ENCODE results near the gene RAB39A.
"Not testable (repeated sequence)": the region's sequence is repeated elsewhere in the genome, so short reads cannot be mapped to it uniquely, and the experiment has no call there.

The RAB39A gene

DNA sequence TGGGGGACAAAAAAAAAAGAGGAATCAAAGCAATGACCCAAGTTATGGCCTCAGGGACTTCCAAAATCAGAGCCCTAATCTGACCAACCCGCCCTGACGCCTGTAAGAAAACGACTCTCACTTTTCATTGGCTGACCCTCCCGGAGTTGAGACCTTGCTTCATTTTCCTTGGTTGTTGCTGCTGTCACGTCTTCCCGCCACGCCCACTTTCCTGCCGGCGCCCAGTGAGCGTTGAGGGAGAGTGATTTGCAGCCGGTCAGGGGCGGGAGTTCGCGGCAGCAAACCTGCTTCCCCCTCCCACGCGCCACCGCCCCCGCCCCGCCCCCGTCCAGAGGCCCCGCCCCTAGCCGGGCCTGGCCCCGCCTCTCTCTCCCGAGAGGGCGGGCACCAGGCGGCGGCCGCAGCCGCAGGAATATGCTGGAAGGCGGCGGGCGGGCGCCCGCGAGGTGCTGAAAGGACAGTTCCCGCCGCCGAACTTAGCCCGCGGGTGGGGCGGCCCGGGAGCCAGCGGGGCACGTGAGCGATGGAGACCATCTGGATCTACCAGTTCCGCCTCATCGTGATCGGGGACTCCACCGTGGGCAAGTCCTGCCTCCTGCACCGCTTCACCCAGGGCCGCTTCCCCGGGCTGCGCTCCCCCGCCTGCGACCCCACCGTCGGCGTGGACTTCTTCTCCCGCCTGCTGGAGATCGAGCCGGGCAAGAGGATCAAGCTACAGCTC is at the start of gene RAB39A:
RAB39A (plus strand) TSS at position 403 of the 721 bp plus-strand sequence; CDS start at position 524, 121 bp downstream.
- DNase-seq (ENCODE audit: low spot score): peak; percentile 97

GRCh38 chr11:107881471-107881870 is 46.8 kb upstream of the RAB39A start:
- not testable (repeated sequence) for DNase-seq (ENCODE audit: low spot score)

GRCh38 chr11:107882095-107882820 is 46.0 kb upstream of the RAB39A start:
- DNase-seq (ENCODE audit: low spot score): no peak

DNA sequence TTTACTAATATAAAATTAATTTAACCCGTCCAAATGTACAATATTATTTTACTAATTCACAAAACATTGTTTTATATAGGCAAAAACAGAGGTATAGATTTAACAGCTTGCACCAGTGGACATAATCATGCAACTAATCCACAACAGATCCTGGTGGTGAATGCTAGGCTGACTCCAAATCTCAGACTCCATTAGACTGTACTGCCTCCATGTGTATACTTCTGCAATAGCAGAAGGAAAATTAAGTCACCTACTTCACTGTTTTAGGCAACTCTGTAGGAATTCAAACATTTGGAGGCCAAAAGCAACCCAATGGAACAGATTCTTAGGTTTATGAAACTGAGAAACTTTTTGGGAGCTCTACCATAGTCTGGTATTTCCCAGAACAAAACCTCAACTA is 30.0 kb upstream of the RAB39A start:
- DNase-seq (ENCODE audit: low spot score): peak; percentile 46

- DNase-seq (ENCODE audit: low spot score): no peak
Measured at GRCh38 chr11:107908211-107908610, 20.0 kb upstream of the RAB39A start.

GRCh38 chr11:107912415-107912814 is 15.8 kb upstream of the RAB39A start:
- DNase-seq (ENCODE audit: low spot score): not testable (repeated sequence)

GRCh38 chr11:107915229-107915628 is 13.0 kb upstream of the RAB39A start:
- DNase-seq (ENCODE audit: low spot score): no peak

DNA sequence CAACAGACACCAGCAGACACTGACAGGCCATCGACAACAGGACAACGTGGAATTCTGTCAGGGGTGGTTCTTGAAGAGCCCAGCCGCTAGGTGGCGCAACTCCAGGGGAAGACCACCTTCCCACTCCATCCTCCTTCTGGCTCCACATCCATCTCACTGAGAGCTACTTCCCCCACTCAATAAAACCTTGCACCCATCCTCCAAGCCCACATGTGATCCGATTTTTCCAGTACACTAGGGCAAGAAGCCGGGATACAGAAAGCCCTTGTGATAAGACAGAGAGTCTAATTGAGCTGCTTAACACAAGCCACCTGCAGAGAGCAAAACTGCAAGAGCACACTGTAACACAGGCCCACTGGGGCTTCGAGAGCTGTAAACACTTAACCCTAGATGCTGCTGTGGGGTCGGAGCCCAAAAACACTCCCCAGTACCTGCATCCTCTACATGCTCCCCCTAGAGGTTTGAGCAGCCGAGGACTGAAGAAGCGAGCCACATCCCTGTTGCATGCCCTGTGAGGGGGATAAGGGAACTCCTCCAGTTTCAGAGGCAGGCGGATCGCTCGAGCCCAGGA is 11.5 kb upstream of the RAB39A start:
- DNase-seq (ENCODE audit: low spot score): peak; percentile 31

DNA sequence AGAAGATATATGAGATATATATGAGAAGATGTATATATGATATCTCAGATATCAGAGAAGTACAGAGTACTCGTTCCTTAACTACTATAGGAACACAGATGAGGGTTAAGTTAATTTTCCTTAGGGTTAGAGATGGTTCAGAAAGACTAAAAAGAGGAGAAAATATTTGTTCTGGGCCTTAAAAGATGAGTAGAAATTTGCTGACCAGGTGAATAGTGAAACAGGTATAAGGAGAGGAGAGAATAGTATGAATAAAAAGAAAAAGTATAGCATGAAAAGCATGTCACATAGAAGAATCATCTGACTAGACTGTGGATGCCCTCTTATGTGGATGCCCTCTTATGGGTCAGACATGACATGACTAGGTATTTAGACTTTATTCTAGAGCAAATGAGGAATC is 6.3 kb upstream of the RAB39A start:
- DNase-seq (ENCODE audit: low spot score): no peak

DNA sequence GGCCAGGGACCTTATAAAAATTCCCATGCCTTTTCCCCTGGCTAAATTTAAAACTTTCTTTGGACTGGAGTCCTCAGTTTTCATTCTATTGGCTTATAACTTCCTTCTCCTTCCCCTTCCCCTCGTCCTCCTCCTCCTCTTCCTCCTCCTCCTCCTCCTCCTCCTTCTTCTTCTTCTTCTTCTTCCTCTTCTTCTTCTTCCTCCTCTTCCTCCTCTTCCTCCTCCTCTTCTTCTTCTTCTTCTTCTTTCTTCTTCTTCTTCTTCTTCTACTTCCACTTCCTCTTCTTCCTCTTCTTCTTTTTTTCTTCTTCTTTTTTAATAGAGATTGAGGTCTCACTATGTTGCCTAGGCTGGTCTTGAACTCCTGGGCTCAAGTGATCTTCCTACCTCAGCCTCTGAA is 4.7 kb upstream of the RAB39A start:
- DNase-seq (ENCODE audit: low spot score): not testable (repeated sequence)

- no peak for DNase-seq (ENCODE audit: low spot score)
Measured at GRCh38 chr11:107924306-107924705, 3.9 kb upstream of the RAB39A start.

GRCh38 chr11:107927559-107927958 is 689 bp upstream of the RAB39A start:
- no peak for DNase-seq (ENCODE audit: low spot score)

DNA sequence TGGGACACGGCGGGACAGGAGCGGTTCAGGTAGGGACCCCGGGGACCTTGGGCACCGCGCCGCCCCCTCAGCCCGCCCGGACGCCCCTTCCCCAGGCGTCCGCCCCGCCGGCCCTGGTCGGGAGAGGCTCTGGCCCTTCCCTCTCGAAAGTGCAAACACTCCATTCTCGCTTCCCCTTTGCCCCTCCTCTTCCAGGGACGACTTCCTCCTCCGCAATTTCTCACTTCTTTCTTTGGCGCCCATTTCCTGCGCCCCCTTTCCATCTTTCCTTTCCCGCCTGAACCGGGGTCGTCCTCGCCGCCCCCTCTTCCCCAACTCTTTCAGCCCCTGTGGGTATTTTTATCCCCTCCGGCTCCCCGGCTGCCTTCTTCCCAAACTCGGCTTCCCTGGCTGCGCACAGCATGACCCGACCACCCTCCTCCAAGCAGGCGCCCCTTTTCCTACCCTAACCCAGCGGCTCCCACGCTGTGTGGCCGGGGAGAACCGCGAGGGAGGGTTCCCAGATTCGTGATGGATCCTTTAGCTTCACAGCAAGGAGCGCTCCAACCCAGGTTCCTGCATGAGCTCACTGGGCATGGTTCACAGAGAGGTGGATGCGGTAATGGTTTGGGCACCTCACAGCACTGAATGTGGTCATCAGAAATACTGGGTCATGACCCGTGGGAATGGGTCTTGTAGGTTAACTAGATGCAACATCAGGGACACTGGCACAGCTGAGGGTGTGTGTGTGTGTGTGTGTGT is 689 bp downstream of the RAB39A start:
- peak; percentile 59 for DNase-seq (ENCODE audit: low spot score)

DNA sequence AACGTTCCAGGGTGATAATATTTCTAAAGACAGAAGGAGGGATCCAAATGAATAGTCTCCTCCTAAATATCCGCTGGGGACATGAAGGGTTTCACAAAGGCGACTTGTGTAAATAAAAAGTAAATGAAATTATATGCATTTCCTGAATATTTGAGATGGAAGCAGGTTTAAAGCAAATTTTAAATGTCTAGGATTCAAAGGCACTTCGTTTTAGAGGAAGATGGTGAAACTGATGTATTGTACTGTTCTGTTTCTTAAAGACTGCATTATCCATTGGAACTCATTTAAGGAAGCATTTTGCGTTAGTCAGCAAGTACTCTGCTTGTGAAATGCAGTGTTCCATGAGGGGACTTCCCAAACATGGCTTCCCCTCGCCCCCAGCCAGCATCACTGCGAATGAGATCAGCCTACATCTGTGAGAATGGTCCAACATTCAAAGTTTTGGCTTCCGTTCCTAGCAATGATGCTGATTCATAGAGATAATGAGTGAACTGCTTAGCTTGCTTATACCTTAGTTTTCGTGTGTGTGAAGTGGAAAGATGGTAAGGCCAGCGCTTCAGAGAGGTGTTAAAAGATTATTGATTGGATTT is 1.5 kb downstream of the RAB39A start:
- DNase-seq (ENCODE audit: low spot score): peak; percentile 66

GRCh38 chr11:107931206-107931605 is 3.0 kb downstream of the RAB39A start:
- no peak for DNase-seq (ENCODE audit: low spot score)

DNA sequence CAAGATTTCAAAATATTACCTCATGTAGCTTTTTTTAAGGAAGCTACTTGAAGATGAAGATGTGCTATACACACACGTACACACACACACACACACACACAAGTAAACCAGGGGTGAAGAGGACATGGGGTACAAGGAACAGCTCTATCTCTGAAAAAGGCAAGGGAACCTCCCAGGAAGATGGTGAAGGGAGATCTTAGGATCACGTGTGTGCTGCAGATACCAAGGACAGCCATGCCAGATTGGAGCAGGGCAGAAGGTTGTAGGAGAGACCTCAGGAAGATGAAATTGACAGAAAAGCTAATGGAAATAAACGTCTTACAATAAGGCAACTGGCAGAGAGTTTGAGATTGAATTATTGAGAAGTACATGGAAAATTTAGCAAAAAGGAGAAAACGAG is 19.7 kb downstream of the RAB39A start:
- DNase-seq (ENCODE audit: low spot score): no peak

GRCh38 chr11:107948328-107948727 is 20.1 kb downstream of the RAB39A start:
- DNase-seq (ENCODE audit: low spot score): not testable (repeated sequence)

DNA sequence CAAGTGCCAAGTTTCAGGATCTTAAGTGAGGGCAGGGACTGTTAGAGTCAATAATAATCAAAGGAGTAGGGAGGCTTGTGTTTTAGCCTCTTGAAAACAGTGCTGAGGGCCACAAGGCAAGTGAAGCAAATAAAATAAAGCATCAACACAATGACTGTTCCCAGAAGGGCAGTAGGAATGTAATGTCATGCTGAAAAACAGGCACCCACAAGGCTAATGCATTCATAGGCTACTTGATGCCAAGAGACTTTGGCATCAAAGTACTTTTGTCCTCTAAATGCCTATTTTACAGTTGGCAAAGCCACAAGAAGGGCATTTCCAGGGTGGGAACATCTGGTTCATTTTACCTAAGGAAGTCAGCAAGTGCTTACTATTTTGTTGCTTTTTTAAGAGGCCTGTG is 22.9 kb downstream of the RAB39A start:
- DNase-seq (ENCODE audit: low spot score): no peak

DNA sequence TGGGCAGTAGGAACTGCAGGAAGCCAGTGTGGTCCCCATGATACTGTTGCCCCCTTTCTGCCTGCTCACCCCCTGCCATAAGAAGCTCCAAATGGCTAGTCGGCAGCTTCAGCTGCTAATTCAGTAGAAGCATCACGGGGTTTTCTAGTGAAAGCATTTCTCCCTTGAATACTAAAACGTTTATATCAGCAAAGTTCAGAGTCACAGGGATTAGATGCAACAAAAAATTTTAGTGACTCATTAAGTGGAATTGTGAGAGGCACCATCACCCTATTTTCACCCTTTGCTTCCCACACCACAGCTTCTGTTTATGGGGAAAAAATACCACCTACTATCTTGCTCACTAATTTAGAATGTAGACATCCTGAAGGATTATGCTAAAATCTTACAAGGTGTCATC is 25.2 kb downstream of the RAB39A start:
- no peak for DNase-seq (ENCODE audit: low spot score)

GRCh38 chr11:107956543-107956942 is 28.3 kb downstream of the RAB39A start:
- no peak for DNase-seq (ENCODE audit: low spot score)

DNA sequence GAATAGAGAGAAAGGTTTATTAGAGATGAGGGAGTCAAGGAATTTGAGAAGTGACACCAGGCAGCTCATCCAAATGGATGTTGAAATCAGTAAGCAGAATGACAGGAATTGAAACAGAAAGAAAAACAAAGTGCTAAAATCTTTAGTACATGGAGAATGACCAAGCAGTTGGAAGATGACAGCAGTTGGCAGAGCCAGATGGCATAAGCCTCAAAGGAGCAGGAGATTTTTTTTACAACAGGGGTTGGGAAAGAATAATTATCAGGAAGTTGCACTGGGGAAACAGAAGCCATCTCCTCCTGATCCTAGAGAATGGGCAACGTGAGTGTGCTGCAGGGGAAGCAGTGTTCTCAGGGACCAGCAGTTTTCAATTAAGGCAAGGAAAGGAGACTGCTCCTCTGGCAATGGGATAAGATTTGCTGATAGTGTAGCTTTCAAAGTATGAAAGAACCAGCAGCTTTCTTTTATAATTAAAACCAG is 28.9 kb downstream of the RAB39A start:
- DNase-seq (ENCODE audit: low spot score): peak; percentile 24

GRCh38 chr11:107961480-107961879 is 33.2 kb downstream of the RAB39A start:
- no peak for DNase-seq (ENCODE audit: low spot score)

All from Ammon's horn (tissue), 1 donor.